IMR-90 (cell line): ENCODE measurements around the gene SYT8.

Experiments used
- BHLHE40 ChIP-seq: fragments of 150-350 bp; IDR thresholded peaks from 2 replicates; pipeline ENCODE4 v1.6.1; 2016; ENCODE audit warnings: mild to moderate bottlenecking, low read depth, low read length
- CEBPB ChIP-seq: IDR thresholded peaks from 2 replicates; pipeline ENCODE4 v1.6.1; 2012; ENCODE audit warnings: low read depth, low read length, improper control_type of control experiment
- FOS ChIP-seq: fragments of 150-350 bp; IDR thresholded peaks from 2 replicates; pipeline ENCODE4 v1.6.1; 2016; ENCODE audit warnings: low read depth, low read length
- MAZ ChIP-seq: IDR thresholded peaks from 2 replicates; pipeline ENCODE4 v1.6.1; 2012; ENCODE audit warnings: low read depth, mild to moderate bottlenecking, low read length, improper control_type of control experiment, moderate library complexity, borderline replicate concordance
- MXI1 ChIP-seq: IDR thresholded peaks from 2 replicates; pipeline ENCODE4 v1.6.1; 2012; ENCODE audit warnings: low read depth, mild to moderate bottlenecking, low read length, moderate library complexity, borderline replicate concordance
- NFE2L2 ChIP-seq: fragments of 150-350 bp; IDR thresholded peaks from 2 replicates; pipeline ENCODE4 v1.6.1; 2016; ENCODE audit warnings: low read depth, mild to moderate bottlenecking, low read length
- POLR2A ChIP-seq: IDR thresholded peaks from 2 replicates; pipeline ENCODE4 v1.6.1; 2012; ENCODE audit warnings: mild to moderate bottlenecking, low read depth, low read length
- RFX5 ChIP-seq: IDR thresholded peaks from 2 replicates; pipeline ENCODE4 v1.8.0; 2012; ENCODE audit warnings: low read depth, mild to moderate bottlenecking, low read length, moderate library complexity
- TF ChIP-seq, protein P1 (sequence below): conservative IDR thresholded peaks from 2 replicates; pipeline ENCODE4 v1.5.1; 2012; ENCODE audit warnings: mild to moderate bottlenecking, low read depth, low read length, improper control_type of control experiment
- TF ChIP-seq, protein P2 (sequence below): fragments of 150-350 bp; IDR thresholded peaks from 2 replicates; pipeline ENCODE4 v1.6.1; 2016; ENCODE audit warnings: low read depth, mild to moderate bottlenecking, low read length, moderate library complexity, borderline replicate concordance

- TF ChIP-seq, protein P1, sequence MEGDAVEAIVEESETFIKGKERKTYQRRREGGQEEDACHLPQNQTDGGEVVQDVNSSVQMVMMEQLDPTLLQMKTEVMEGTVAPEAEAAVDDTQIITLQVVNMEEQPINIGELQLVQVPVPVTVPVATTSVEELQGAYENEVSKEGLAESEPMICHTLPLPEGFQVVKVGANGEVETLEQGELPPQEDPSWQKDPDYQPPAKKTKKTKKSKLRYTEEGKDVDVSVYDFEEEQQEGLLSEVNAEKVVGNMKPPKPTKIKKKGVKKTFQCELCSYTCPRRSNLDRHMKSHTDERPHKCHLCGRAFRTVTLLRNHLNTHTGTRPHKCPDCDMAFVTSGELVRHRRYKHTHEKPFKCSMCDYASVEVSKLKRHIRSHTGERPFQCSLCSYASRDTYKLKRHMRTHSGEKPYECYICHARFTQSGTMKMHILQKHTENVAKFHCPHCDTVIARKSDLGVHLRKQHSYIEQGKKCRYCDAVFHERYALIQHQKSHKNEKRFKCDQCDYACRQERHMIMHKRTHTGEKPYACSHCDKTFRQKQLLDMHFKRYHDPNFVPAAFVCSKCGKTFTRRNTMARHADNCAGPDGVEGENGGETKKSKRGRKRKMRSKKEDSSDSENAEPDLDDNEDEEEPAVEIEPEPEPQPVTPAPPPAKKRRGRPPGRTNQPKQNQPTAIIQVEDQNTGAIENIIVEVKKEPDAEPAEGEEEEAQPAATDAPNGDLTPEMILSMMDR, result no peak
- TF ChIP-seq POLR2A, result no peak
- TF ChIP-seq BHLHE40, result no peak
- no peak for TF ChIP-seq FOS
- TF ChIP-seq CEBPB, result no peak
- TF ChIP-seq, protein P2, sequence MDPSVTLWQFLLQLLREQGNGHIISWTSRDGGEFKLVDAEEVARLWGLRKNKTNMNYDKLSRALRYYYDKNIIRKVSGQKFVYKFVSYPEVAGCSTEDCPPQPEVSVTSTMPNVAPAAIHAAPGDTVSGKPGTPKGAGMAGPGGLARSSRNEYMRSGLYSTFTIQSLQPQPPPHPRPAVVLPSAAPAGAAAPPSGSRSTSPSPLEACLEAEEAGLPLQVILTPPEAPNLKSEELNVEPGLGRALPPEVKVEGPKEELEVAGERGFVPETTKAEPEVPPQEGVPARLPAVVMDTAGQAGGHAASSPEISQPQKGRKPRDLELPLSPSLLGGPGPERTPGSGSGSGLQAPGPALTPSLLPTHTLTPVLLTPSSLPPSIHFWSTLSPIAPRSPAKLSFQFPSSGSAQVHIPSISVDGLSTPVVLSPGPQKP, result no peak
- TF ChIP-seq MXI1, result no peak
- TF ChIP-seq MAZ, result no peak
- TF ChIP-seq RFX5, result no peak
- TF ChIP-seq NFE2L2, result no peak
Measured at GRCh38 chr11:1796413-1797011, 38.3 kb upstream of the SYT8 start.
